ENCODE measurements around the gene POU1F1. TPM values are rescaled to one million over a fixed set of nuclear protein-coding genes. Genes with fewer than 3 reads are reported as not detected.
A peak's percentile ranks its signal among the peaks of the same experiment; 100 is the strongest.
"Not testable (repeated sequence)": the region's sequence is repeated elsewhere in the genome, so short reads cannot be mapped to it uniquely, and the experiment has no call there.

Gene POU1F1
- not detected in 2 replicates for total RNA-seq
- polyA plus RNA-seq (2012), result not detected

- DNase-seq (ENCODE audit: low read depth), result no peak
Observed at GRCh38 chr3:87276484-87276883, at the start of gene POU1F1. Gene POU1F1 (minus strand): TSS chr3:87276584. CDS start chr3:87276462, 122 bp downstream.

- no peak for DNase-seq (ENCODE audit: low read depth)
Observed at GRCh38 chr3:87324609-87325008, 48.2 kb upstream of the POU1F1 start.

- DNase-seq (ENCODE audit: low read depth), result peak; percentile 43
Observed at GRCh38 chr3:87320756-87321626, 44.6 kb upstream of the POU1F1 start.

- DNase-seq (ENCODE audit: low read depth), result no peak
Observed at GRCh38 chr3:87318617-87319021, 42.2 kb upstream of the POU1F1 start.

- DNase-seq (ENCODE audit: low read depth), result no peak
Observed at GRCh38 chr3:87317779-87318178, 41.4 kb upstream of the POU1F1 start.

- DNase-seq (ENCODE audit: low read depth), result no peak
Observed at GRCh38 chr3:87313641-87314040, 37.3 kb upstream of the POU1F1 start.

GRCh38 chr3:87311309-87311708 lies 34.9 kb upstream of the POU1F1 start:
- DNase-seq (ENCODE audit: low read depth), result no peak

GRCh38 chr3:87309601-87310000 lies 33.2 kb upstream of the POU1F1 start:
- no peak for DNase-seq (ENCODE audit: low read depth)

GRCh38 chr3:87307805-87308204 lies 31.4 kb upstream of the POU1F1 start:
- DNase-seq (ENCODE audit: low read depth), result no peak

GRCh38 chr3:87305517-87305916 lies 29.1 kb upstream of the POU1F1 start:
- no peak for DNase-seq (ENCODE audit: low read depth)

- DNase-seq (ENCODE audit: low read depth), result not testable (repeated sequence)
Observed at GRCh38 chr3:87305031-87305430, 28.6 kb upstream of the POU1F1 start.

GRCh38 chr3:87298111-87298718 lies 21.8 kb upstream of the POU1F1 start:
- DNase-seq (ENCODE audit: low read depth), result peak; percentile 59

- no peak for DNase-seq (ENCODE audit: low read depth)
Observed at GRCh38 chr3:87288446-87288845, 12.1 kb upstream of the POU1F1 start.

- DNase-seq (ENCODE audit: low read depth), result peak; percentile 38
Observed at GRCh38 chr3:87287011-87287410, 10.6 kb upstream of the POU1F1 start.

GRCh38 chr3:87272718-87273341 lies 3.6 kb downstream of the POU1F1 start:
- no peak for DNase-seq (ENCODE audit: low read depth)

- no peak for DNase-seq (ENCODE audit: low read depth)
Observed at GRCh38 chr3:87270908-87271700, 5.3 kb downstream of the POU1F1 start.

- DNase-seq (ENCODE audit: low read depth), result no peak
Observed at GRCh38 chr3:87269723-87270122, 6.7 kb downstream of the POU1F1 start.

GRCh38 chr3:87268646-87269211 lies 7.7 kb downstream of the POU1F1 start:
- DNase-seq (ENCODE audit: low read depth), result no peak

GRCh38 chr3:87267953-87268645 lies 8.3 kb downstream of the POU1F1 start:
- no peak for DNase-seq (ENCODE audit: low read depth)

- DNase-seq (ENCODE audit: low read depth), result no peak
Observed at GRCh38 chr3:87261925-87262324, 14.5 kb downstream of the POU1F1 start.
